Activated T-helper 2 cell treated with anti-CD3 and anti-CD28 coated beads, Interferon-gamma antibody, Interleukin-2, Interleukin-4, amounts not matched to agents 10 μg/mL and 5 μg/mL and 100 μg/mL, durations not matched to agents 14 hours and 24 hours and 36 hours (primary cell): ENCODE measurements around the gene IP6K3. TPM values are rescaled to one million over a fixed set of nuclear protein-coding genes. Genes with fewer than 3 reads are reported as not detected.

Source experiments
- DNase-seq: peaks from one replicate; pipeline ENCODE4 v3.0.0; 2021; ENCODE audit warnings: low spot score
- H3K27ac Mint-ChIP-seq: one replicate; pipeline ENCODE4 v1.8.0; 2021; ENCODE audit warnings: mixed read lengths
- H3K27me3 Mint-ChIP-seq: one replicate; pipeline ENCODE4 v1.8.0; 2021; ENCODE audit warnings: low read depth, mixed read lengths
- H3K36me3 Mint-ChIP-seq: one replicate; pipeline ENCODE4 v1.8.0; 2021; ENCODE audit warnings: low read depth, mixed read lengths
- H3K4me1 Mint-ChIP-seq: one replicate; pipeline ENCODE4 v1.8.0; 2021; ENCODE audit warnings: low read depth, mixed read lengths
- H3K4me3 Mint-ChIP-seq: one replicate; pipeline ENCODE4 v1.8.0; 2021; ENCODE audit warnings: low read depth, mild to moderate bottlenecking, moderate library complexity, mixed read lengths
- H3K9me3 Mint-ChIP-seq: one replicate; pipeline ENCODE4 v1.8.0; 2021; ENCODE audit warnings: mixed read lengths
- intact Hi-C: fragments of 100-400 bp; cut with micrococcal nuclease; formaldehyde crosslinking; loops from one replicate; pipeline ENCODE4 v1.15.1; 2023
- total RNA-seq: library from RNA; stranded (reverse); gene quantifications from 2 replicates; pipeline ENCODE4 v1.2.3, GENCODE V29; 2022

Gene IP6K3
- total RNA-seq, 1 donor from 2014 or later, result not detected

- H3K27ac Mint-ChIP-seq, result no peak overlapping the region
- intact Hi-C loops, result loop anchor here (5.0 to 10.0 kb wide), 2 partner anchors 40 to 178 kb away; partner anchors contain the start of gene BAK1
- H3K27me3 Mint-ChIP-seq, result no peaks in the 10 kb centered on the region
- no peaks in the 10 kb centered on the region for H3K36me3 Mint-ChIP-seq
- H3K9me3 Mint-ChIP-seq, result no peaks in the 10 kb centered on the region
- no peak for DNase-seq
- no peaks in the 10 kb centered on the region for H3K4me1 Mint-ChIP-seq
- H3K4me3 Mint-ChIP-seq, result no peak overlapping the region
These were observed 16.0 kb upstream of the IP6K3 start for GRCh38 chr6:33762713-33763112.

DNA sequence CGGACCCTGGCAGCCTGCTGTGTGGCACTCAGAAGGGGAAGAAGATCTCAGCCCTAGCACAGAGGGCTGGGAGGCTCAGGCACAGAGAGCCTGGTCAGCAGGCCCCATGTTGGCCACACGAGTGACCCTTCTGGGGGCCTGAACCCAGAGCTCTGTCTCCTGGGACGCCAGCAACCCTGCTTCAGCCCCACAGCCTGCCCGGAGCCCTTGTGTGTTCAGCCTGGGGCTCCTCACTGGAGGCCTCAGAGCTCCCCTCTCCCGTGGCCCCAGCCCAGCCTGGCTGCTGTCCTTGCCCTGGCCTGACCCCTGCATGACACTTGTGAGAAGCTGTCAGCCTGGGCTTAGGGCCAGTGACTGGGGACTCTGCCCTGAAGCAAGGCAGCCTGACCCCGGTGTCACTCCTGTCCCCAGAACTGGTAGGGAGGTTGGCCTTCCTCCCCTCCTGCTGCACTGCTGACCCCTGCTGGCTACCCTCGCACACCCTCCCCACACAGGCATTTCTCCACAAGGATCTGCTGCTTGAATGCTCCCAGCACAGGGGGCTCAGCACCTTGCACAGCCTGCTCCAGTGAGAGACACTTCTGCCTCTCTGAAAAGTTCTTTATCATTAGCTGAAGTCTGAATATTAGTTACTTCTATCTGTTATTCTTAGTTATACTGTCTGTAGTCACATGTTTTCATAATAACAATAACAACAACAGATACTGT is 15.4 kb upstream of the IP6K3 start:
- no peaks in the 10 kb centered on the region for H3K27me3 Mint-ChIP-seq
- H3K9me3 Mint-ChIP-seq, result no peaks in the 10 kb centered on the region
- no peaks in the 10 kb centered on the region for H3K36me3 Mint-ChIP-seq
- DNase-seq, result peak; percentile 18
- no peak overlapping the region for H3K27ac Mint-ChIP-seq
- intact Hi-C loops, result loop anchor here (5.0 to 10.0 kb wide), 2 partner anchors 40 to 177 kb away; partner anchors contain the start of gene BAK1
- no peaks in the 10 kb centered on the region for H3K4me1 Mint-ChIP-seq
- no peak overlapping the region for H3K4me3 Mint-ChIP-seq

GRCh38 chr6:33761581-33761921 is 14.8 kb upstream of the IP6K3 start:
- no peaks in the 10 kb centered on the region for H3K36me3 Mint-ChIP-seq
- no peak overlapping the region for H3K27ac Mint-ChIP-seq
- no peak for DNase-seq
- H3K9me3 Mint-ChIP-seq, result no peaks in the 10 kb centered on the region
- H3K4me3 Mint-ChIP-seq, result no peak overlapping the region
- H3K27me3 Mint-ChIP-seq, result no peaks in the 10 kb centered on the region
- no peaks in the 10 kb centered on the region for H3K4me1 Mint-ChIP-seq
- intact Hi-C loops, result loop anchor here (5.0 to 10.0 kb wide), 2 partner anchors 39 to 177 kb away; partner anchors contain the start of gene BAK1

GRCh38 chr6:33759887-33760629 is 13.4 kb upstream of the IP6K3 start:
- Mint-ChIP-seq H3K27me3 (no peaks in the 10 kb centered on the region), H3K4me3 (no peak overlapping the region), H3K27ac (no peak overlapping the region), H3K4me1 (no peaks in the 10 kb centered on the region), H3K36me3 (no peaks in the 10 kb centered on the region), H3K9me3 (no peaks in the 10 kb centered on the region)
- DNase-seq, result no peak
- intact Hi-C loops, result loop anchor here (5.0 to 10.0 kb wide), 2 partner anchors 38 to 175 kb away; partner anchors contain the start of gene BAK1

GRCh38 chr6:33758815-33759216 is 12.1 kb upstream of the IP6K3 start:
- no peak overlapping the region for H3K4me3 Mint-ChIP-seq
- H3K4me1 Mint-ChIP-seq, result no peaks in the 10 kb centered on the region
- no peaks in the 10 kb centered on the region for H3K9me3 Mint-ChIP-seq
- no peaks in the 10 kb centered on the region for H3K27me3 Mint-ChIP-seq
- intact Hi-C loops, result no loop called here
- no peak overlapping the region for H3K27ac Mint-ChIP-seq
- no peak for DNase-seq
- H3K36me3 Mint-ChIP-seq, result no peaks in the 10 kb centered on the region

DNA sequence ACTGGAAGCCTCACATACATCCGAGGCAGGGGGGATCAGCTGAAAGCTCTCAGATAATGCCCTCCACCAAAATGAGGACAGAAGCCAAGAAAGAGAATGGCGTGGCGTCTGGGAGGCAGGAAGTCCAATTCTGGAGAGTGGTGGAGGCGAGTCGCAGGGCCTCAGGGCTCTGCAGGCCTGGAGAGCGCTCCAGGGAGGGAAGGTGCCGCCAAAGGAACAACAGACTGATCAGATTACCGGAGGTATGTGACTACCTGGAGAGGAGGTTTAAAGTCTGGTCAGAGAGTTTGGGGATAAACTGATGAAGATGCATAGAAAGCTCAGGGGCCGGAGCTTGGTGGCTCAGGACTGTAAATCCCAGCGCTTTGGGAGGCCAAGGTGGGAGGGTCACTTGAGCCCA is 11.2 kb upstream of the IP6K3 start:
- Mint-ChIP-seq H3K9me3 (no peaks in the 10 kb centered on the region), H3K27me3 (no peaks in the 10 kb centered on the region), H3K36me3 (no peaks in the 10 kb centered on the region), H3K27ac (no peak overlapping the region), H3K4me3 (no peak overlapping the region), H3K4me1 (no peaks in the 10 kb centered on the region)
- DNase-seq, result no peak
- intact Hi-C loops, result no loop called here

DNA sequence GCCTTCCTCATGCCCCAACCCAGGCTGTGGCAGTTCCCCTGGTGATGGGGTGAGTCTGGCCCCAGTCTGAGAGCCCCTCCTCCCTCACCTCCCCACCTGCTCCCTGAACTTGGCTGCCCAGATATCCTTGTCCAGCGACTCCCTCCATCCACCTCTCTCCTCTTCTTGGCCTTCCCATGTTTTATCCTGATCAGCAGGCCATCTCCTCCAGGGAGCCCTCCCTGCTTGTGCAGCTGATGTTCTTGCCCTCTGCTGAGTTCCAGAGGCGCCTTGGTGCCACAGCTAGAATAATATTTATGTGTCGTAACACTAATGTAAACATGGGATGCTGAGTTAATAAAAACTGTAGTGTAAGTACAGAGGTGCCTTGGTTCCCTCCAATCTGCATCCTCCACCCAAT is 10.4 kb upstream of the IP6K3 start:
- H3K27ac Mint-ChIP-seq, result no peak overlapping the region
- H3K27me3 Mint-ChIP-seq, result no peaks in the 10 kb centered on the region

GRCh38 chr6:33756211-33756954 is 9.7 kb upstream of the IP6K3 start:
- H3K36me3 Mint-ChIP-seq, result no peaks in the 10 kb centered on the region
- H3K9me3 Mint-ChIP-seq, result no peaks in the 10 kb centered on the region
- intact Hi-C loops, result no loop called here
- H3K27me3 Mint-ChIP-seq, result no peaks in the 10 kb centered on the region
- no peak overlapping the region for H3K4me3 Mint-ChIP-seq
- no peak overlapping the region for H3K27ac Mint-ChIP-seq
- DNase-seq, result no peak
- H3K4me1 Mint-ChIP-seq, result no peaks in the 10 kb centered on the region

More for the DNA sequence above, 10.4 kb upstream of the IP6K3 start:
- DNase-seq, result no peak
- H3K36me3 Mint-ChIP-seq, result no peaks in the 10 kb centered on the region
- H3K9me3 Mint-ChIP-seq, result no peaks in the 10 kb centered on the region
- intact Hi-C loops, result no loop called here
- H3K4me1 Mint-ChIP-seq, result no peaks in the 10 kb centered on the region
- H3K4me3 Mint-ChIP-seq, result no peak overlapping the region

- Mint-ChIP-seq H3K36me3 (no peaks in the 10 kb centered on the region), H3K4me1 (no peaks in the 10 kb centered on the region), H3K9me3 (no peaks in the 10 kb centered on the region), H3K4me3 (no peak overlapping the region), H3K27ac (no peak overlapping the region), H3K27me3 (no peaks in the 10 kb centered on the region)
- DNase-seq, result no peak
- intact Hi-C loops, result no loop called here
These were observed 8.6 kb upstream of the IP6K3 start for GRCh38 chr6:33755070-33755869.

DNA sequence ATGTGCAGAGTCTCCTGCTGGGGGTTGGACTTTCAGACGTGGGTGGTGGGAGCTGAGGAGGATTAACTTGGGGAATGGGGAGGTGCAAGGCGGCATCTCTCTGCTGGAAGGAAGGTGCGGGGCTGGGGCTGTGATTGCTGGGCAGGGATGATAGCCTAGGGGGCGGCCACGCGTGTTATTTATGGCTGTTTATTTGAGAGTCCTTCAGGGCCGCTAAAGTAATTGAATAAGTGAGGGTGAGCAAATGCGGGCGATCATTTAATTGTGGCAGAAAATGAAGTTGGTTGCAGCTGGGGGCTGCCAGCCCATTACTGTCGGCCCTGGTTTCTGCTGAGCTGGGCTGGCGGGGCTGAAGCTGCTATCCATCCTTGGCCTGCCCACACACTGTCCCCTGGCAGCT is 7.5 kb upstream of the IP6K3 start:
- Mint-ChIP-seq H3K36me3 (no peaks in the 10 kb centered on the region), H3K27ac (no peak overlapping the region), H3K9me3 (no peaks in the 10 kb centered on the region), H3K4me3 (no peak overlapping the region), H3K27me3 (no peaks in the 10 kb centered on the region), H3K4me1 (no peaks in the 10 kb centered on the region)
- intact Hi-C loops, result no loop called here
- DNase-seq, result no peak

- H3K27ac Mint-ChIP-seq, result no peak overlapping the region
- H3K9me3 Mint-ChIP-seq, result no peaks in the 10 kb centered on the region
These were observed 5.9 kb upstream of the IP6K3 start for GRCh38 chr6:33752646-33753015.

More at GRCh38 chr6:33752646-33753015, 5.9 kb upstream of the IP6K3 start:
- intact Hi-C loops, result no loop called here
- DNase-seq, result no peak
- Mint-ChIP-seq H3K4me3 (no peak overlapping the region), H3K27me3 (no peaks in the 10 kb centered on the region), H3K36me3 (no peaks in the 10 kb centered on the region), H3K4me1 (no peaks in the 10 kb centered on the region)
